Progenitor cell of endocrine pancreas (in vitro differentiated cells): ENCODE measurements around the gene KCNA2. TPM values are rescaled to one million over a fixed set of nuclear protein-coding genes. Genes with fewer than 3 reads are reported as not detected.

Experiments
- DNase-seq: peaks from one replicate; pipeline ENCODE4 v3.0.0; 2021; ENCODE audit warnings: low spot score; ENCODE audit not compliant: unreplicated experiment
- H3K27ac Mint-ChIP-seq: 2 replicates; pipeline ENCODE4 v1.8.0; 2021; ENCODE audit warnings: mild to moderate bottlenecking, moderate library complexity, mixed read lengths
- H3K27me3 Mint-ChIP-seq: 2 replicates; pipeline ENCODE4 v1.8.0; 2021; ENCODE audit warnings: mixed read lengths
- H3K36me3 Mint-ChIP-seq: 2 replicates; pipeline ENCODE4 v1.8.0; 2022; ENCODE audit warnings: mixed read lengths; ENCODE audit not compliant: insufficient read depth
- H3K4me1 Mint-ChIP-seq: 2 replicates; pipeline ENCODE4 v1.8.0; 2021; ENCODE audit warnings: low read depth, mixed read lengths
- H3K4me3 Mint-ChIP-seq: 2 replicates; pipeline ENCODE4 v1.8.0; 2021; ENCODE audit warnings: low read depth, mild to moderate bottlenecking, moderate library complexity, mixed read lengths
- H3K9me3 Mint-ChIP-seq: 2 replicates; pipeline ENCODE4 v1.8.0; 2021; ENCODE audit warnings: low read depth, mixed read lengths
- total RNA-seq: library from RNA; stranded (reverse); gene quantifications from 2 replicates; pipeline ENCODE4 v1.2.1, GENCODE V29; 2021
- TF ChIP-seq, protein P1 (sequence below): fragments of 200-600 bp; sonication (generic); IDR thresholded peaks from one replicate; pipeline ENCODE4 v1.5.0; 2021; ENCODE audit warnings: antibody characterized with exemption, mild to moderate bottlenecking; ENCODE audit not compliant: unreplicated experiment

KCNA2 gene
- total RNA-seq, 1 donor from 2014 or later = 0.05 TPM

- Mint-ChIP-seq H3K27me3 (peaks cover 18% of the 10 kb centered on the region), H3K36me3 (no peaks in the 10 kb centered on the region)
- TF ChIP-seq, protein P1, sequence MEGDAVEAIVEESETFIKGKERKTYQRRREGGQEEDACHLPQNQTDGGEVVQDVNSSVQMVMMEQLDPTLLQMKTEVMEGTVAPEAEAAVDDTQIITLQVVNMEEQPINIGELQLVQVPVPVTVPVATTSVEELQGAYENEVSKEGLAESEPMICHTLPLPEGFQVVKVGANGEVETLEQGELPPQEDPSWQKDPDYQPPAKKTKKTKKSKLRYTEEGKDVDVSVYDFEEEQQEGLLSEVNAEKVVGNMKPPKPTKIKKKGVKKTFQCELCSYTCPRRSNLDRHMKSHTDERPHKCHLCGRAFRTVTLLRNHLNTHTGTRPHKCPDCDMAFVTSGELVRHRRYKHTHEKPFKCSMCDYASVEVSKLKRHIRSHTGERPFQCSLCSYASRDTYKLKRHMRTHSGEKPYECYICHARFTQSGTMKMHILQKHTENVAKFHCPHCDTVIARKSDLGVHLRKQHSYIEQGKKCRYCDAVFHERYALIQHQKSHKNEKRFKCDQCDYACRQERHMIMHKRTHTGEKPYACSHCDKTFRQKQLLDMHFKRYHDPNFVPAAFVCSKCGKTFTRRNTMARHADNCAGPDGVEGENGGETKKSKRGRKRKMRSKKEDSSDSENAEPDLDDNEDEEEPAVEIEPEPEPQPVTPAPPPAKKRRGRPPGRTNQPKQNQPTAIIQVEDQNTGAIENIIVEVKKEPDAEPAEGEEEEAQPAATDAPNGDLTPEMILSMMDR = no peak
Observed at GRCh38 chr1:110580244-110580643, 25.9 kb downstream of the KCNA2 start.

DNA sequence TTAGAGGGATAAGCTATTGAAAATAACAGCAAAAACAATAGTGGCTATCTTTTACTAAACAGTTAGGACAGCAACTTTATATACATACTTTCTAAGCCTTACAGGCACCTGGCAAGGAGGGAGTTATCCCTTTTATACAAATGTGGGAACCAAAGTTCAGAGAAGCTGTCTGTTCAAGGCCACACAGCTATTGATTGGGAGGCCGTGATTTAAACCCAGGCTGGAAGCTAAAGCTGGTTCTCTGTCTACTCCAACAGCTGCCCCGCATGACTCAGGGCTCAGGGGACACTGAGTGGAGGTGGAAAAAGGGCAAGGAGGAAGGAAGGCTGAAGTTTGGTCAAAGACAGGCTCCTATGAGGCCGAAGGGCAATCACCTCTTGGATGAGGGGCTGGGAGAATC, 26.7 kb downstream of the KCNA2 start:
- no peak for DNase-seq
- no peak overlapping the region for H3K4me3 Mint-ChIP-seq
- H3K27me3 Mint-ChIP-seq = peaks cover 21% of the 10 kb centered on the region
- H3K36me3 Mint-ChIP-seq = no peaks in the 10 kb centered on the region
- H3K9me3 Mint-ChIP-seq = no peaks in the 10 kb centered on the region
- no peak overlapping the region for H3K27ac Mint-ChIP-seq
- TF ChIP-seq, protein P1 = no peak
- no peaks in the 10 kb centered on the region for H3K4me1 Mint-ChIP-seq

More at GRCh38 chr1:110580244-110580643, 25.9 kb downstream of the KCNA2 start:
- H3K27ac Mint-ChIP-seq = no peak overlapping the region
- no peak overlapping the region for H3K4me3 Mint-ChIP-seq
- DNase-seq = no peak
- no peaks in the 10 kb centered on the region for H3K4me1 Mint-ChIP-seq
- H3K9me3 Mint-ChIP-seq = no peaks in the 10 kb centered on the region

DNA sequence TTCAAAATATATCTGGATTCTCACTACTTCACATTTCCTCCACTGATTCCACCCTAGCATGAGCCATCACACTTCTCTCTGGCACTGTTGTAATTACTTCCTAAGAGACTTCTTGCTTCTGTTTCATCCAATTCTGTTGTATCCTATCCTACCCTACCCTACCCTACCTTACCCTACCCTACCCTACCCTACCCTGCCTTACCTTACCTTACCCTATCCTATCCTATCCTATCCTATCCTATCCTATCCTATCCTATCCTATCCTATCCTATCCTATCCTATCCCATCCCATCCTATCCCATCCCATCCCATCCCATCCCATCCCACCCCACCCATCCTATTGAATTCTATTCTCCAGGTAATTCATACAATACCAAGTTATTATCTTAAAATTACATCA, 29.7 kb downstream of the KCNA2 start:
- no peak overlapping the region for H3K4me3 Mint-ChIP-seq
- TF ChIP-seq, protein P1 = no peak
- no peak for DNase-seq
- no peaks in the 10 kb centered on the region for H3K36me3 Mint-ChIP-seq
- H3K4me1 Mint-ChIP-seq = no peaks in the 10 kb centered on the region
- no peaks in the 10 kb centered on the region for H3K9me3 Mint-ChIP-seq
- peaks cover 31% of the 10 kb centered on the region for H3K27me3 Mint-ChIP-seq
- no peak overlapping the region for H3K27ac Mint-ChIP-seq

DNA sequence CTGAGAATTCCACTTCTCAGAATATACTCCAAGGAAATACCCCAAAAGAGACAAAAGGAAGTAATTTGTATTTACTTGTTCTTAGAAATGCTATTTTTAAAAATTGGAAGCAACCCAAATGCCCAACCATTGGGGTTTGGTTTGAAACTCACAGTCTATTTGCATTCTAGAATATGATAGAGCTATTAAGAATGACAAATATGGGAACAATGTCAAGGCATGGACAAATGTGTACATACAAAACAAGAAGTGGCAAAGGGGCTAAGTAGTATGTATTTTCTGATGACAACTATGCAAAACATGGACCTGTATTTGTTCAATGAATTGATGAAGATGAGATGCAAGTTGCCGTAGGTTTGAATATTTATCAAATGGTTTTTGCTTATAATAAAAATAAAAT, 32.8 kb downstream of the KCNA2 start:
- Mint-ChIP-seq H3K9me3 (no peaks in the 10 kb centered on the region), H3K4me1 (no peaks in the 10 kb centered on the region), H3K36me3 (no peaks in the 10 kb centered on the region), H3K27ac (no peak overlapping the region), H3K27me3 (peaks cover 46% of the 10 kb centered on the region), H3K4me3 (no peak overlapping the region)
- TF ChIP-seq, protein P1 = no peak
- no peak for DNase-seq

GRCh38 chr1:110572751-110573150, 33.4 kb downstream of the KCNA2 start:
- H3K27ac Mint-ChIP-seq = no peak overlapping the region
- H3K4me3 Mint-ChIP-seq = no peak overlapping the region
- H3K36me3 Mint-ChIP-seq = no peaks in the 10 kb centered on the region
- no peaks in the 10 kb centered on the region for H3K4me1 Mint-ChIP-seq
- TF ChIP-seq, protein P1 = no peak
- H3K27me3 Mint-ChIP-seq = peaks cover 46% of the 10 kb centered on the region
- DNase-seq = no peak
- no peaks in the 10 kb centered on the region for H3K9me3 Mint-ChIP-seq
